ENCODE data around the gene NT5C1B.

The NT5C1B gene

GRCh38 chr2:18559531-18560030 is 29.8 kb downstream of the NT5C1B start:
- Histone ChIP-seq H2AFZ (ENCODE audit: low read depth, low read length) (peak overlapping the region; percentile 82), H3K9me3 (ENCODE audit: low read length) (no peaks in the 10 kb centered on the region), H3K27me3 (ENCODE audit: insufficient read depth, low read length) (no peaks in the 10 kb centered on the region), H3K4me1 (ENCODE audit: insufficient read depth, low read length) (peaks cover 21% of the 10 kb centered on the region), H3K4me3 (ENCODE audit: low read length) (peak overlapping the region; percentile 56), H3K36me3 (ENCODE audit: insufficient read depth, low read length) (peaks cover 12% of the 10 kb centered on the region)

- Histone ChIP-seq H2AFZ (ENCODE audit: low read depth, low read length) (no peak overlapping the region), H3K4me1 (ENCODE audit: insufficient read depth, low read length) (peaks cover 21% of the 10 kb centered on the region), H3K9me3 (ENCODE audit: low read length) (no peaks in the 10 kb centered on the region), H3K4me3 (ENCODE audit: low read length) (no peak overlapping the region), H3K27me3 (ENCODE audit: insufficient read depth, low read length) (no peaks in the 10 kb centered on the region), H3K36me3 (ENCODE audit: insufficient read depth, low read length) (peaks cover 17% of the 10 kb centered on the region)
Measured at GRCh38 chr2:18558458-18558857, 30.9 kb downstream of the NT5C1B start.

DNA sequence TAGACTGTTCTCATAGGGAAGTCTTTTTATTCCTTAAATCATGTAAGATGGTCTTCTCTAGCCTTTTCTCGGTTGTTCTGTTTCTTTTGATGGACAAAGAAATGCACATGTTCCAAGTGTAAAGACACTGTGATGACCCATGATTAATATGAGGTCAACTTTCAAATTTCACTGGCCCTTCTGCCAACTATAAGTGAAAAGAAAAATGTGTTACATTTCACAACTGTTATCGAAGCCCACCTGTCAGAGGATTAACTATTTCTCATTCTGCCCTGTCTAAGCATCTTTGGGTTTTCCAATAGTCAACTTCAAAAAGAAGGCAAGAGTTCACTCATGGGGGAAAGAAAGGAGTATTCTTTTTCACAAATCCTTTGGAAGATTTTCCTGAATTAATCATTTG is 32.2 kb downstream of the NT5C1B start:
- Histone ChIP-seq H3K4me3 (ENCODE audit: low read length) (no peak overlapping the region), H3K36me3 (ENCODE audit: insufficient read depth, low read length) (peaks cover 17% of the 10 kb centered on the region), H3K9me3 (ENCODE audit: low read length) (no peaks in the 10 kb centered on the region), H3K4me1 (ENCODE audit: insufficient read depth, low read length) (peaks cover 21% of the 10 kb centered on the region), H3K27me3 (ENCODE audit: insufficient read depth, low read length) (no peaks in the 10 kb centered on the region), H2AFZ (ENCODE audit: low read depth, low read length) (no peak overlapping the region)

GRCh38 chr2:18552351-18553077 is 36.9 kb downstream of the NT5C1B start:
- no peaks in the 10 kb centered on the region for H3K27me3 ChIP-seq (ENCODE audit: insufficient read depth, low read length)
- no peaks in the 10 kb centered on the region for H3K4me1 ChIP-seq (ENCODE audit: insufficient read depth, low read length)
- no peak overlapping the region for H3K4me3 ChIP-seq (ENCODE audit: low read length)
- no peaks in the 10 kb centered on the region for H3K9me3 ChIP-seq (ENCODE audit: low read length)
- H2AFZ ChIP-seq (ENCODE audit: low read depth, low read length): no peak overlapping the region
- H3K36me3 ChIP-seq (ENCODE audit: insufficient read depth, low read length): peaks cover 17% of the 10 kb centered on the region

DNA sequence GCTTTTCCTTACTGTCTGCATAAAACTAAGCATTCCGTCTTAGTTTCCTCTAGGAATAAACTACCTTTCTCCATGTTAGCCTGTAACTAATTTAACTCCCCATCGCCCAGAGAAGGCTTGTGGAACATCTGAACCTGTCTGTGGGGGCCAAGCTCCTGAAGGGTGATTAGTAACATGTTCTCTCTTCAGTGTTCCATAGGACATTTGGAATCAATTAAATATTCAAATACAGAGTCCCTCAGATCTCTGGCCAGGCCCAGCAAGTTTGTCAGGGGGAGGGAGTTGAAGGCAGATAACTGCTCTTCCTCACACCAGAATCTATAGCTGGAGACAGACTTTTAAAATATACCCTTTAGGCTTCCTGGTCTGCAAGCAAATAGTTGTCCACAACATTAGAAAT is 37.7 kb downstream of the NT5C1B start:
- no peaks in the 10 kb centered on the region for H3K4me1 ChIP-seq (ENCODE audit: insufficient read depth, low read length)
- no peaks in the 10 kb centered on the region for H3K9me3 ChIP-seq (ENCODE audit: low read length)
- H2AFZ ChIP-seq (ENCODE audit: low read depth, low read length): no peak overlapping the region
- H3K4me3 ChIP-seq (ENCODE audit: low read length): no peak overlapping the region
- no peaks in the 10 kb centered on the region for H3K27me3 ChIP-seq (ENCODE audit: insufficient read depth, low read length)
- H3K36me3 ChIP-seq (ENCODE audit: insufficient read depth, low read length): peaks cover 17% of the 10 kb centered on the region

- Histone ChIP-seq H3K4me3 (ENCODE audit: low read length) (no peak overlapping the region), H3K9me3 (ENCODE audit: low read length) (no peaks in the 10 kb centered on the region), H3K4me1 (ENCODE audit: insufficient read depth, low read length) (no peaks in the 10 kb centered on the region), H2AFZ (ENCODE audit: low read depth, low read length) (no peak overlapping the region), H3K27me3 (ENCODE audit: insufficient read depth, low read length) (no peaks in the 10 kb centered on the region), H3K36me3 (ENCODE audit: insufficient read depth, low read length) (peaks cover 17% of the 10 kb centered on the region)
Measured at GRCh38 chr2:18551169-18551568, 38.2 kb downstream of the NT5C1B start.

GRCh38 chr2:18550433-18550832 is 38.9 kb downstream of the NT5C1B start:
- no peaks in the 10 kb centered on the region for H3K9me3 ChIP-seq (ENCODE audit: low read length)

GRCh38 chr2:18549083-18549482 is 40.3 kb downstream of the NT5C1B start:
- Histone ChIP-seq H3K9me3 (ENCODE audit: low read length) (no peaks in the 10 kb centered on the region), H2AFZ (ENCODE audit: low read depth, low read length) (no peak overlapping the region), H3K27me3 (ENCODE audit: insufficient read depth, low read length) (no peaks in the 10 kb centered on the region), H3K4me1 (ENCODE audit: insufficient read depth, low read length) (no peaks in the 10 kb centered on the region), H3K4me3 (ENCODE audit: low read length) (no peak overlapping the region), H3K36me3 (ENCODE audit: insufficient read depth, low read length) (no peaks in the 10 kb centered on the region)

More at GRCh38 chr2:18550433-18550832, 38.9 kb downstream of the NT5C1B start:
- H3K27me3 ChIP-seq (ENCODE audit: insufficient read depth, low read length): no peaks in the 10 kb centered on the region
- no peaks in the 10 kb centered on the region for H3K4me1 ChIP-seq (ENCODE audit: insufficient read depth, low read length)
- peaks cover 12% of the 10 kb centered on the region for H3K36me3 ChIP-seq (ENCODE audit: insufficient read depth, low read length)
- H2AFZ ChIP-seq (ENCODE audit: low read depth, low read length): no peak overlapping the region
- H3K4me3 ChIP-seq (ENCODE audit: low read length): no peak overlapping the region

DNA sequence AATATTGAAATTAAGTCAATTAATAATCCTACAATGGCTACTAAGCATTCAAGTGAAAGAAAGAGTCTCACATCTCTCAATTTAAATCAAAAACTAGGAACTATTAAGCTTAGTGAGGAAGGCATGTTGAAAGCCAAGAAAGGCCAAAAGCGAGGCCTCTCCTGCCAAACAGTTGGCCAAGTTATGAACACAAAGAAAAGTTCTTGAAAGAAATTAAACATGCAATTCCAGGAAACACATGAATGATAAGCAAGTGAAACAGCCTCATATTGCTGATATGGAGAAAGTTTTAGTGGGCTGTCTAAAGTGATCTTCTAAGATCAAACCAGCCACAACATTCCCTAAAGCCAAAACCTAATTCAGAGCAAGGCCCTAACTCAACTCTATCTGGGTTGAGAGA is 40.7 kb downstream of the NT5C1B start:
- no peaks in the 10 kb centered on the region for H3K9me3 ChIP-seq (ENCODE audit: low read length)
- H3K27me3 ChIP-seq (ENCODE audit: insufficient read depth, low read length): no peaks in the 10 kb centered on the region
- no peak overlapping the region for H2AFZ ChIP-seq (ENCODE audit: low read depth, low read length)
- H3K4me3 ChIP-seq (ENCODE audit: low read length): no peak overlapping the region
- no peaks in the 10 kb centered on the region for H3K4me1 ChIP-seq (ENCODE audit: insufficient read depth, low read length)
- no peaks in the 10 kb centered on the region for H3K36me3 ChIP-seq (ENCODE audit: insufficient read depth, low read length)

DNA sequence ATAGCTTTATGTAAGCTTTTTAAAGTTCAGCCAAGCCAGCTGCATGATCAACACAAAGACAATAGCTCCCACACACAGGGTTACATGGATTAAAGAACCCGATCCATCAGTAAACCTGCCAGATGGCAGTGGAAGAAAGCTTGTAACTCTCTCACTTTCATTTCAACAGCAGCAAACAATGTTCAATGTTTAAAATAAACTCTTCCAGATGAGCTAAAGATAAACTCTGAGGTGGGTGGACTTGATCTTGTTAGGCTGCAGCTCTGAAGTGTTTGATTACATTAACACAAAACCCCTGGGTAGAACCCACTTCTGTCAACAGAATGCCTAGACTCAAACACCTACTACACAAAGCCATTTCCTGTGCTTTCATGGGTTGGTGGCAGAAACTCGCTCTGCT is 42.8 kb downstream of the NT5C1B start:
- no peak overlapping the region for H3K4me3 ChIP-seq (ENCODE audit: low read length)
- no peaks in the 10 kb centered on the region for H3K36me3 ChIP-seq (ENCODE audit: insufficient read depth, low read length)
- H3K27me3 ChIP-seq (ENCODE audit: insufficient read depth, low read length): no peaks in the 10 kb centered on the region
- no peaks in the 10 kb centered on the region for H3K4me1 ChIP-seq (ENCODE audit: insufficient read depth, low read length)
- no peak overlapping the region for H2AFZ ChIP-seq (ENCODE audit: low read depth, low read length)
- no peaks in the 10 kb centered on the region for H3K9me3 ChIP-seq (ENCODE audit: low read length)

DNA sequence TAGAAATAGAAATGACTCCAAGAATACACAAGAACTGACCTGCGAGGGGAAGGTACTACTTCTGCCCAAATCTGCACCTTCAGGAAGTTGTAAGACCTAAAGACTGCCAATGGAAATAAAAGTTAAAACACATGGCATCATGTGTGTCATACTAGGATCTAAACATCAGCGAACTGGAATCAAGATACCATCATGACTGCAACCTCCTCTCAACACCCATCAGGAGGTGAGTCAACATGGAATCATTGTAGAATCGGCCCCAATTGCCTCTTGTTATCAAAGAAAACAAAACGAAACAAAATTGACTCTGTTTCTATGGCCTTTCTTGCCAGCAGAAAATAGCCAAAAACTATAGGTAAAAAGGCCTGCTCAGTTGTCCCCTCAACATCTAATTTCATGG is 44.0 kb downstream of the NT5C1B start:
- no peak overlapping the region for H2AFZ ChIP-seq (ENCODE audit: low read depth, low read length)
- H3K9me3 ChIP-seq (ENCODE audit: low read length): no peaks in the 10 kb centered on the region
- H3K4me3 ChIP-seq (ENCODE audit: low read length): no peak overlapping the region
- H3K36me3 ChIP-seq (ENCODE audit: insufficient read depth, low read length): no peaks in the 10 kb centered on the region
- H3K27me3 ChIP-seq (ENCODE audit: insufficient read depth, low read length): no peaks in the 10 kb centered on the region
- H3K4me1 ChIP-seq (ENCODE audit: insufficient read depth, low read length): no peaks in the 10 kb centered on the region

DNA sequence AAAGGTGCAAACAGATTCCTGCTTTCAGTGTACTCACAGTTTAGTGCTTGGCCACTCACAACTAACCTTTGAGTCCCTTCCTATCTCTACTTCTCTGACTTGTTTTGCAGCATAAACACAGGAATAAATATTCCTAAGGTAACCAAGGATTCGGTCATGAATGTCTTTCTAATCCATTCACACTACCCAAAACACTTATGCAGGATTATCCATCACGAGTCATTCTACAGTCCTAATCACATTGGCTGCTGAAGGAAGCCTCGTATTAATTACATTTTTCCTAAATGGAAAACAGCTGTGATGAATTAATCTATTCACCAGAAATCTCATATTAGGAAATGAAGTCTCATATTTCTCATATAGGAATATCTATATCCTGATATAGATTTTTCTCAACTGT is 45.2 kb downstream of the NT5C1B start:
- Histone ChIP-seq H3K4me1 (ENCODE audit: insufficient read depth, low read length) (no peaks in the 10 kb centered on the region), H3K36me3 (ENCODE audit: insufficient read depth, low read length) (no peaks in the 10 kb centered on the region), H3K4me3 (ENCODE audit: low read length) (no peak overlapping the region), H3K9me3 (ENCODE audit: low read length) (no peaks in the 10 kb centered on the region), H3K27me3 (ENCODE audit: insufficient read depth, low read length) (no peaks in the 10 kb centered on the region), H2AFZ (ENCODE audit: low read depth, low read length) (no peak overlapping the region)

DNA sequence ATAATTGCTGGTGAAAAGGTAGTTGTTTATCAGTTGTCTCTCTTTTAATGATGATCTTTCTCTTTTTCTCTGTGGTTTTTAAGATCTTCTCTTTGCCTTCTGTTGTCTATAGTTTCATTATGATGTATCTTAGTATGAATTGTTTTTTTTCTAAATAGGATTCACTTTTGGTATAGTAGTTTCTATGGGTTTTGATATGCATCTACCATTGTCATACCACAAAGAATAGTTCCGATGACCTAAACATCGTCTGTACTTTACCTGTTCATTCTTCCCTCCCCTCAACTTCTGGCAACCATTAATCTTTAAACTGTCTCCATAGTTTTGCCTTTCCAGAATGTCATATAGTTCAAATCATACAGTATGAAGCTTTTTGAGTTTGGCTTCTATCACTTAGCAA is 48.5 kb downstream of the NT5C1B start:
- H3K4me1 ChIP-seq (ENCODE audit: insufficient read depth, low read length): no peaks in the 10 kb centered on the region
- H3K9me3 ChIP-seq (ENCODE audit: low read length): no peaks in the 10 kb centered on the region
- H3K36me3 ChIP-seq (ENCODE audit: insufficient read depth, low read length): no peaks in the 10 kb centered on the region
- H3K4me3 ChIP-seq (ENCODE audit: low read length): no peak overlapping the region
- H3K27me3 ChIP-seq (ENCODE audit: insufficient read depth, low read length): no peaks in the 10 kb centered on the region
- H2AFZ ChIP-seq (ENCODE audit: low read depth, low read length): no peak overlapping the region

DNA sequence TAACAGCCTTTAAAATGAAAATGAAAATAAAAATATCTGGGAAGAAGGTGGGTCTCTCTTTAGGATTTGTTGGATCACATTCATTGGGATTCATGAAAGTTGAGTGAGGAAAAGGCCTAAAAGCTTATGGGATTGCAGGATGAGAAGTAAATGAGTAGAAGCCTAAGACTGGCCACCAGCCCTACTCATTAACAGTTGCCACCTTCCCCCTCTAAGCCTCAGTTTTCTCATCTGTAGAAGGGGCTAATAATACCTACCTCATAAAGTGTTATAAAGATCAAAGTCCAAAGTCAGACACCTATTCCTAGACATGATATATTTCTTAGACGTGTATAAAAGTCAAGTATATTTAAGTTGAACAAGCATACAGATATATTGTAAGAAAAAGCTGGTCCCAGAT is 52.7 kb downstream of the NT5C1B start:
- H3K36me3 ChIP-seq (ENCODE audit: insufficient read depth, low read length): no peaks in the 10 kb centered on the region
- H3K27me3 ChIP-seq (ENCODE audit: insufficient read depth, low read length): peaks cover 11% of the 10 kb centered on the region
- H2AFZ ChIP-seq (ENCODE audit: low read depth, low read length): no peak overlapping the region
- no peaks in the 10 kb centered on the region for H3K9me3 ChIP-seq (ENCODE audit: low read length)
- no peaks in the 10 kb centered on the region for H3K4me1 ChIP-seq (ENCODE audit: insufficient read depth, low read length)
- no peak overlapping the region for H3K4me3 ChIP-seq (ENCODE audit: low read length)
